ENCODE measurements around the gene RAB11FIP2. TPM values are rescaled to one million over a fixed set of nuclear protein-coding genes. Genes with fewer than 3 reads are reported as not detected.

The RAB11FIP2 gene
- total and polyA plus RNA-seq, 2 experiments from 2014 or later = 9.0 to 13.0 TPM

DNA sequence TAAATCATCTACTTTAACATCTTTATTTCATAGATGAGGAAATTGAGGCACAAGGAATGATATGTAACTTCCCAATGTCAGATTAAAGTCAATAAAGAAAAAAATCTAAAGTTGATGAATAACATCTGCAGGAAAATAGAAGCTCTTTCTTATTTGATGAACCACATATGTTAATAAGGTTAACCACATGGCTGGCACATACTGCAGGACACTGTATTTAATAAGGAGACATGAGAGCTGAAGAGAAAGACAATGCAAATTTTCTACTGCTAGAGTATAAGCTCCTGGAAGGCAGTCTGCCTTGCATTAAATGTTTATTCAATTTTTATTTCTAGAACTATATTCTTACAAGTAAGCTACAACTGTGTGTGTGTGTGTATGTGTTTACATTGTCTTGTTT lies 4.4 kb downstream of the RAB11FIP2 start:
- Histone ChIP-seq H3K27me3 (replicated peaks; ENCODE audit: insufficient read depth) (no peaks in the 10 kb centered on the region), H3K9me2 (ENCODE audit: insufficient read depth) (no peaks in the 10 kb centered on the region), H3K4me1 (ENCODE audit: insufficient read depth) (peaks cover 45% of the 10 kb centered on the region), H3K9ac (no peak overlapping the region), H4K20me1 (ENCODE audit: insufficient read depth) (0 out of 2 replicates have a peak, but pooled peaks cover 3% of the 10 kb centered on the region), H3K4me3 (no peak overlapping the region), H3K79me2 (ENCODE audit: insufficient read depth) (peaks cover 74% of the 10 kb centered on the region), H2AFZ (no peak overlapping the region), H3F3A (ENCODE audit: insufficient read depth) (peaks cover 11% of the 10 kb centered on the region; the same call in 1 of the 2 replicates), H3K36me3 (ENCODE audit: low read depth) (no peaks in the 10 kb centered on the region), H3K27ac (no peak overlapping the region), H3K9me3 (ENCODE audit: low read depth) (no peaks in the 10 kb centered on the region), H3K4me2 (ENCODE audit: unreplicated experiment) (no peak overlapping the region)
- in situ Hi-C loops (cut with MboI) = loop anchor here (10.0 kb wide), 1 partner anchor 498 kb away; the partner anchor contains the start of gene EMX2
- DNase-seq = no peak
- TF ChIP-seq EZH2phosphoT487 (IDR thresholded peaks at IDR 0.05; ENCODE audit: insufficient read depth, low read depth) (no peak), EZH2 (IDR thresholded peaks at IDR 0.05; ENCODE audit: insufficient read depth, poor library complexity, severe bottlenecking) (no peak)

DNA sequence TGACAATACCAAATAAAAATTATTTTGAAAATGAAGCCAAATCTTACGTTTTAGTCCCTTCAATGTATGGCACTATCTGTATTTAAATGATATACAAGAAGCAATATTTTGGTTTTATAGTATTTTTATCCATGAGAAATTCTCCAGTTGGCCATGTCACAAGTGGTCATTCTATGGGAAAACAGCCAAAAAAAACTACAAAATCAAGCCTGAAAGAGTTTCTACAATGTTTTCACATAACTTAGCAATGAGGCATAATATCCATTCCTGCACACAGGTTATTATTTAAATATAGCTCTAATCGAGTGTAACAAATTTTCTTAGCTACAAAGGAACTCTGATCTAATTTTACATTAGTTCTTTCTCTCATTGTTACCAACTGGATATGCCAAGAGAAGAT lies 5.4 kb downstream of the RAB11FIP2 start:
- TF ChIP-seq EZH2 (IDR thresholded peaks at IDR 0.05; ENCODE audit: insufficient read depth, poor library complexity, severe bottlenecking) (no peak), EZH2phosphoT487 (IDR thresholded peaks at IDR 0.05; ENCODE audit: insufficient read depth, low read depth) (no peak)
- Histone ChIP-seq H3F3A (ENCODE audit: insufficient read depth) (peaks cover 11% of the 10 kb centered on the region; the same call in 1 of the 2 replicates), H3K4me2 (ENCODE audit: unreplicated experiment) (peak overlapping the region; percentile 27), H3K27ac (no peak overlapping the region; the same call in 1 of the 2 replicates), H2AFZ (no peak overlapping the region), H3K27me3 (replicated peaks; ENCODE audit: insufficient read depth) (no peaks in the 10 kb centered on the region), H3K79me2 (ENCODE audit: insufficient read depth) (peaks cover 80% of the 10 kb centered on the region), H3K4me3 (no peak overlapping the region), H4K20me1 (ENCODE audit: insufficient read depth) (0 out of 2 replicates have a peak, but pooled peaks cover 3% of the 10 kb centered on the region), H3K36me3 (ENCODE audit: low read depth) (no peaks in the 10 kb centered on the region), H3K9me2 (ENCODE audit: insufficient read depth) (no peaks in the 10 kb centered on the region), H3K4me1 (ENCODE audit: insufficient read depth) (peaks cover 45% of the 10 kb centered on the region), H3K9ac (no peak overlapping the region), H3K9me3 (ENCODE audit: low read depth) (no peaks in the 10 kb centered on the region)
- WGBS, 2 experiments (ENCODE audit: low coverage in 1 of 2, low lambda C conversion rate in 2 of 2, missing lambda C conversion rate in 2 of 2) = 64 to 65% methylated on average over 2 of the region's 2 CpGs
- peak; percentile 61 for DNase-seq
- in situ Hi-C loops (cut with MboI) = loop anchor here (10.0 kb wide), 1 partner anchor 497 kb away; the partner anchor contains the start of gene EMX2

DNA sequence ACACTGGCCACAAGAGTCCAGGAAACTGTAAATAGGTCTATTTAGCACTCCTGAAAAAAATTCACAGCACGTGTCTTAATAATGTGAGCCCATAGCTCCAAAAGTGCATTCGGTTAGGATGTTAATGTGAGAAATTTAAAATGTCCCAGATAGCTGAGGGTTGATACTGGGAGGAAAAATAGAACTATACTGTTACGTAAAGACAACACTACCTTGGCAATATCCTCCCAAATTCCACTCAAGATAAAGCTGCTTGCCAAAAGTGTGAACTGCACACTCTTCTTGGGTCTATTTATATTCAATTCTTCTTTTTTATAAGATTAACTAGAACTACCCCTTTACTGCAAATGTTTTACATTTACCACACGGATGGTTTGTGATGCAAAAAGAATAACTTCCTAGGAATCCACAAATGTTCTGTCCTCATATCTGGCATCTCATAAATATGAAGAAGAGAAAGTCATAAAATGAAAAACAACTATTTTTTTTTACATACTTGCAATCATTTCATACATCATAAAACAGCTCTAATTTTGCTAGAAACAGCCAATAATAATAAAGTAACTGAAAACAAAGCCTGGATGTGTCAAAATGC lies 10.4 kb downstream of the RAB11FIP2 start:
- Histone ChIP-seq H3K9ac (no peak overlapping the region), H3K79me2 (ENCODE audit: insufficient read depth) (peaks cover 46% of the 10 kb centered on the region), H3K9me2 (ENCODE audit: insufficient read depth) (no peaks in the 10 kb centered on the region), H2AFZ (no peak overlapping the region), H3K4me3 (no peak overlapping the region), H3K36me3 (ENCODE audit: low read depth) (0 out of 2 replicates have a peak, but pooled peaks cover 8% of the 10 kb centered on the region), H3F3A (ENCODE audit: insufficient read depth) (peaks cover 8% of the 10 kb centered on the region), H3K27ac (no peak overlapping the region), H3K4me1 (ENCODE audit: insufficient read depth) (peaks cover 14% of the 10 kb centered on the region), H4K20me1 (ENCODE audit: insufficient read depth) (0 out of 2 replicates have a peak, but pooled peaks cover 3% of the 10 kb centered on the region), H3K9me3 (ENCODE audit: low read depth) (no peaks in the 10 kb centered on the region), H3K4me2 (ENCODE audit: unreplicated experiment) (no peak overlapping the region), H3K27me3 (replicated peaks; ENCODE audit: insufficient read depth) (no peaks in the 10 kb centered on the region)
- no peak for TF ChIP-seq EZH2 (IDR thresholded peaks at IDR 0.05; ENCODE audit: insufficient read depth, poor library complexity, severe bottlenecking)
- no peak for TF ChIP-seq EZH2phosphoT487 (IDR thresholded peaks at IDR 0.05; ENCODE audit: insufficient read depth, low read depth)
- no peak for DNase-seq
- in situ Hi-C loops (cut with MboI) = no loop called here
- 51 to 59% methylated on average over 4 of the region's 4 CpGs for WGBS, 2 experiments (ENCODE audit: low coverage in 1 of 2, low lambda C conversion rate in 2 of 2, missing lambda C conversion rate in 2 of 2)

DNA sequence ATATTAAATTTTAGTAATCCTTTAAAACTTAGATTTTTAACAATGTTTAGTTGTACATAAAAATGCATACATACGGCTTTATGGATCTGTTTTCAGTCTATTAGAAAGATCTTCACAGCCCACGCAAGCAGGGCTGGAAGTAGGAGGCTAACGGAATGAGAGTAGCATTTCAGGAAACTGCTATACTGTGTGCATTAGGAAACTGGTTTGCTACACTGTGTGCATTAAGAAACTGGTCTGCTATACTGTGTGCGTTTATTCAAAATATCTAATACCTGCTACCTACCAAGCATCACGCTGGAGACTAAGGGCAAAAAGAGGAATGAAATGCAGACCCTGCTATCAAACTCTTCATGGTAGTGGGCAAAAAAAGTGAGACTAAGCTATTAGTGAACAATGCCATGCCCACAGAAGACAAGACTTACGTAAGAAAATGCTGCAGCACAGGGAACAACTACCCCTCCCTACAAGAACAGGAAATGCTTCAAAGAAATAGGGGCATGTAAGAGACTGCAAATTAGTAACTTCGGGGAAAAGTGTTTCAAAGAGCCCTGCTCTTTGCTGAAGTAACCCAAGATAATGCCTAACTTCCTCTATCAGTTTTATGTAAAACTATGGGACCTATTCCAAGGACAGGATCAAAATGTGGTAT lies 11.3 kb downstream of the RAB11FIP2 start:
- Histone ChIP-seq H3K9me2 (ENCODE audit: insufficient read depth) (no peaks in the 10 kb centered on the region), H3K4me1 (ENCODE audit: insufficient read depth) (peaks cover 8% of the 10 kb centered on the region), H3K9ac (no peak overlapping the region), H3F3A (ENCODE audit: insufficient read depth) (peaks cover 10% of the 10 kb centered on the region), H3K79me2 (ENCODE audit: insufficient read depth) (peaks cover 37% of the 10 kb centered on the region), H3K27ac (no peak overlapping the region), H3K4me3 (no peak overlapping the region), H4K20me1 (ENCODE audit: insufficient read depth) (0 out of 2 replicates have a peak, but pooled peaks cover 3% of the 10 kb centered on the region), H3K4me2 (ENCODE audit: unreplicated experiment) (no peak overlapping the region), H3K27me3 (replicated peaks; ENCODE audit: insufficient read depth) (no peaks in the 10 kb centered on the region), H3K9me3 (ENCODE audit: low read depth) (no peaks in the 10 kb centered on the region), H3K36me3 (ENCODE audit: low read depth) (0 out of 2 replicates have a peak, but pooled peaks cover 8% of the 10 kb centered on the region), H2AFZ (no peak overlapping the region)
- WGBS, 2 experiments (ENCODE audit: low coverage in 1 of 2, low lambda C conversion rate in 2 of 2, missing lambda C conversion rate in 2 of 2) = 94% methylated on average over 7 of the region's 7 CpGs
- in situ Hi-C loops (cut with MboI) = no loop called here
- DNase-seq = no peak
- TF ChIP-seq EZH2 (IDR thresholded peaks at IDR 0.05; ENCODE audit: insufficient read depth, poor library complexity, severe bottlenecking) (no peak), EZH2phosphoT487 (IDR thresholded peaks at IDR 0.05; ENCODE audit: insufficient read depth, low read depth) (no peak)

All from GM23248 (cell line).